K562 (cell line): Measurements from ENCODE around the gene KCNAB2. TPM values are rescaled to one million over a fixed set of nuclear protein-coding genes. Genes with fewer than 3 reads are reported as not detected.

Source experiments
- ATAC-seq: fragments of 200-7000 bp; cut with Tn5 transposase; 3 replicates; pipeline ENCODE4 v1.9.1; 2020; ENCODE audit warnings: moderate library complexity
- BruUV-seq: library from RNA; stranded (reverse); fragments of 400-500 nt; replicated peaks from 2 replicates; lab custom pipeline; 2021; lab: Mats Ljungman, UMichigan
- CTCF ChIA-PET: fragments of 300-600 bp; formaldehyde crosslinking; extraction: SDS; loops from one replicate; lab custom pipeline; 2021; ENCODE audit warnings: low intra/inter-chr PET ratio; lab: Yijun Ruan, JAX
- POLR2A ChIA-PET: fragments of 300-600, 350-650 bp; sonication (Branson Sonifier 250); formaldehyde crosslinking; extraction: SDS; loops from one replicate; lab custom pipeline; 2021; ENCODE audit warnings: antibody characterized with exemption, inconsistent platforms; lab: Yijun Ruan, JAX
- DNase-seq, 4 experiments: peaks; one replicate each; pipeline versions ENCODE4 v3.0.0 to v3.0.0-alpha.2; 2011 to 2018; ENCODE audit warnings: low spot score in 3 of 4, mixed read lengths in 3 of 4; ENCODE audit errors: extremely low read depth in 1 of 4
- FAIRE-seq: peaks from 2 replicates; lab custom pipeline; 2011; peaks lifted over from hg19 to GRCh38; lab: Jason Lieb, UNC
- H2AFZ ChIP-seq: 2 replicates; pipeline ENCODE4 v1.6.0; 2011; ENCODE audit warnings: low read depth, low read length, control low read depth, inconsistent platforms
- H3K27ac ChIP-seq: fragments of 200-600 bp; 3 replicates; pipeline ENCODE4 v1.8.0; 2011; ENCODE audit warnings: low read depth, mild to moderate bottlenecking, control low read depth, inconsistent platforms, low read length, moderate library complexity, mixed read lengths; ENCODE audit errors: extremely low read depth
- H3K27me3 ChIP-seq, 2 experiments: fragments of 300-600 bp in 1 of 2; 2 replicates in 1 of 2; 3 replicates in 1 of 2; pipeline versions ENCODE4 v1.6.0 to v1.8.0; 2011; ENCODE audit warnings: inconsistent platforms in 2 of 2, low read length in 2 of 2, mild to moderate bottlenecking in 1 of 2, mixed read lengths in 1 of 2, moderate library complexity in 1 of 2; ENCODE audit not compliant: control insufficient read depth in 2 of 2, insufficient read depth in 2 of 2
- H3K36me3 ChIP-seq: fragments of 300-600 bp; 3 replicates; pipeline ENCODE4 v1.8.0; 2011; ENCODE audit warnings: mild to moderate bottlenecking, low read length, inconsistent platforms; ENCODE audit not compliant: control insufficient read depth, insufficient read depth
- H3K4me1 ChIP-seq, 2 experiments: fragments of 200-600 bp in 1 of 2; replicated peaks in 1 of 2; 2 replicates in 1 of 2; 3 replicates in 1 of 2; pipeline versions ENCODE4 v1.5.1 to v1.8.0; 2011; ENCODE audit warnings: inconsistent platforms in 2 of 2, low read length in 2 of 2, mild to moderate bottlenecking in 1 of 2, mixed read lengths in 1 of 2, moderate library complexity in 1 of 2; ENCODE audit not compliant: control insufficient read depth in 2 of 2, insufficient read depth in 2 of 2
- H3K4me2 ChIP-seq: 2 replicates; pipeline ENCODE4 v1.6.1; 2011; ENCODE audit warnings: low read length, control low read depth, inconsistent platforms, mixed read lengths; ENCODE audit not compliant: insufficient read depth
- H3K4me3 ChIP-seq: fragments of 200-600 bp; sonication (generic), shearing (Covaris generic); 2 replicates; pipeline ENCODE4 v1.5.1; 2016; ENCODE audit warnings: control low read depth, inconsistent platforms
- H3K79me2 ChIP-seq: fragments of 200-600 bp; 3 replicates; pipeline ENCODE4 v1.8.0; 2011; ENCODE audit warnings: low read length, inconsistent platforms; ENCODE audit not compliant: control insufficient read depth, insufficient read depth
- H3K9ac ChIP-seq, 2 experiments: 2 replicates each; pipeline versions ENCODE4 v1.6.0 to v1.6.1; 2011; ENCODE audit warnings: low read depth in 2 of 2, low read length in 2 of 2, control low read depth in 1 of 2, inconsistent platforms in 1 of 2, mild to moderate bottlenecking in 1 of 2, mixed read lengths in 1 of 2; ENCODE audit not compliant: insufficient read depth in 1 of 2
- H3K9me1 ChIP-seq: one replicate; pipeline ENCODE4 v1.6.0; 2011; ENCODE audit warnings: inconsistent platforms, mild to moderate bottlenecking, low read length, moderate library complexity; ENCODE audit not compliant: control insufficient read depth, insufficient read depth
- H3K9me3 ChIP-seq: replicated peaks from 2 replicates; pipeline ENCODE4 v1.5.1; 2011; ENCODE audit warnings: low read depth, low read length, inconsistent platforms; ENCODE audit not compliant: control insufficient read depth, insufficient read depth
- H4K20me1 ChIP-seq: replicated peaks from 2 replicates; pipeline ENCODE4 v1.6.1; 2011; ENCODE audit warnings: low read length, inconsistent platforms, mixed read lengths; ENCODE audit not compliant: control insufficient read depth, insufficient read depth
- HCFC1 ChIP-seq: IDR thresholded peaks from 2 replicates; pipeline ENCODE4 v1.6.1; 2012; ENCODE audit warnings: low read depth, low read length, improper control_type of control experiment
- ZC3H8 ChIP-seq: fragments of 450-650 bp; IDR thresholded peaks from 2 replicates; pipeline ENCODE4 v1.6.1; 2017
- ZNF3 ChIP-seq: fragments of 250-450 bp; sonication (Bioruptor Pico); IDR thresholded peaks from 2 replicates; pipeline ENCODE4 v1.5.0; 2021; ENCODE audit warnings: mild to moderate bottlenecking, moderate library complexity
- WGBS: fragments of 100-300 bp; shearing (Covaris generic); methylation state at CpG from one replicate; pipeline ENCODE4 v1.1.6; 2016; ENCODE audit warnings: low coverage, mixed read lengths; ENCODE audit not compliant: insufficient coverage; ENCODE audit errors: missing lambda C conversion rate; 5-methylcytosine and 5-hydroxymethylcytosine counted together
- in situ Hi-C: fragments of 300-500 bp; cut with MboI; formaldehyde crosslinking; loops from 4 replicates; pipeline ENCODE4 v1.15.0; 2018; ENCODE audit warnings: inconsistent platforms, mixed read lengths
- intact Hi-C: fragments of 100-400 bp; cut with micrococcal nuclease; formaldehyde crosslinking; loops from 2 replicates; pipeline ENCODE4 v1.14.2; 2022
- polyA plus RNA-seq, 8 experiments: library from polyadenylated mRNA; depleted of rRNA in 4 of 8; stranded (reverse) in 5 of 8; unstranded in 3 of 8; fragments of >200 nt; fragmentation: Nextera tagmentation in 2 of 8; fragmentation: Illumina TruSeq in 1 of 8; extraction: Ambion mirVana in 2 of 8; extraction: Trizol in 1 of 8; gene quantifications; 2 replicates each; pipeline versions ENCODE4 v1.2.1 to v1.2.3, GENCODE V29; 2011 to 2014; ENCODE audit warnings: inconsistent platforms in 1 of 8, missing spikeins in 1 of 8
- total RNA-seq, 7 experiments: library from RNA; depleted of rRNA in 6 of 7; stranded (reverse); fragments of >200 nt in 6 of 7; fragmentation: Illumina TruSeq in 2 of 7; extraction: Trizol in 2 of 7; gene quantifications; 2 replicates each; pipeline versions ENCODE4 v1.2.1 to v1.2.3, GENCODE V29; 2011 to 2021; ENCODE audit warnings: low replicate concordance in 1 of 7
- TF ChIP-seq, protein P1 (sequence below): IDR thresholded peaks from 2 replicates; pipeline ENCODE4 v1.6.1; 2016; ENCODE audit warnings: missing genetic modification characterization, missing compliant biosample characterization
- TF ChIP-seq, protein P2 (sequence below): fragments of 450-650 bp; IDR thresholded peaks from 2 replicates; pipeline ENCODE4 v1.6.1; 2016
- TF ChIP-seq, protein P3 (sequence below): fragments of 450-650 bp; IDR thresholded peaks from 2 replicates; pipeline ENCODE4 v1.7.0; 2016; ENCODE audit warnings: borderline replicate concordance

KCNAB2 gene
- total and polyA plus RNA-seq, 9 of the 15 experiments (the other 6 are each of a cell fraction or from before 2014, with no cell fraction given) = 1.8 to 15.8 (median 7.1) TPM

DNA sequence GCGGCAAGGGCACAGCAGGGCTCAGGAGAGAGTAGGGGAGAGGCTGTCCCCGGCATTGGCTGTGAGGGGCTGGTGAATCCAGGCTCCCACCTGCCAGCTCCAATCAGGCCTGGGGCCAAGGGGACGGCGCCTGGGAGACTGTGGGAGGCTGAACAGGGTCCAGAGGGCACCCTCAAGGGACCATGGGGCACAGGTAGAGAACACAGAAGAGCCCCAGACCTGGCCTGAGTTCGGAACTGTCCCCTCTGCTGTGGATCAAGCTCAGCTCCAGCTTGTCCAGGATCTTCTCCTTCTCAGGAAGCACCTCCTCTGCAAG lies 67.0 kb downstream of the KCNAB2 start:
- DNase-seq (no peak), ATAC-seq (no peak), FAIRE-seq (no peak)
- Histone ChIP-seq H3K4me1 (peaks cover 0 to 13% of the 10 kb centered on the region in 2 experiments; a peak in 2 of 5 replicates), H3K27ac (no peak overlapping the region), H3K9ac (no peak overlapping the region), H3K4me3 (no peak overlapping the region), H4K20me1 (peaks cover 4% of the 10 kb centered on the region; the same call in 1 of the 2 replicates), H3K36me3 (no peaks in the 10 kb centered on the region), H2AFZ (no peak overlapping the region), H3K9me1 (no peaks in the 10 kb centered on the region), H3K4me2 (no peak overlapping the region), H3K27me3 (peaks cover 37 to 51% of the 10 kb centered on the region in 2 experiments), H3K79me2 (no peaks in the 10 kb centered on the region), H3K9me3 (no peaks in the 10 kb centered on the region)
- WGBS = 1% methylated on average over 5 of the region's 5 CpGs
- BruUV-seq = no TSS peak
- no peak for TF ChIP-seq ZC3H8
- TF ChIP-seq, protein P1, sequence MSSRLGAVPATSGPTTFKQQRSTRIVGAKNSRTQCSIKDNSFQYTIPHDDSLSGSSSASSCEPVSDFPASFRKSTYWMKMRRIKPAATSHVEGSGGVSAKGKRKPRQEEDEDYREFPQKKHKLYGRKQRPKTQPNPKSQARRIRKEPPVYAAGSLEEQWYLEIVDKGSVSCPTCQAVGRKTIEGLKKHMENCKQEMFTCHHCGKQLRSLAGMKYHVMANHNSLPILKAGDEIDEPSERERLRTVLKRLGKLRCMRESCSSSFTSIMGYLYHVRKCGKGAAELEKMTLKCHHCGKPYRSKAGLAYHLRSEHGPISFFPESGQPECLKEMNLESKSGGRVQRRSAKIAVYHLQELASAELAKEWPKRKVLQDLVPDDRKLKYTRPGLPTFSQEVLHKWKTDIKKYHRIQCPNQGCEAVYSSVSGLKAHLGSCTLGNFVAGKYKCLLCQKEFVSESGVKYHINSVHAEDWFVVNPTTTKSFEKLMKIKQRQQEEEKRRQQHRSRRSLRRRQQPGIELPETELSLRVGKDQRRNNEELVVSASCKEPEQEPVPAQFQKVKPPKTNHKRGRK (tag) = no peak
- intact Hi-C loops = no loop called here
- in situ Hi-C loops = no loop called here
- ChIA-PET CTCF (no interaction called here), POLR2A (interaction anchor here (0.6 to 1.9 kb wide), 6 partner anchors 8 to 134 kb away, joined by 3 to 7 read pairs (median 4); no protein-coding TSS in a partner anchor)

DNA sequence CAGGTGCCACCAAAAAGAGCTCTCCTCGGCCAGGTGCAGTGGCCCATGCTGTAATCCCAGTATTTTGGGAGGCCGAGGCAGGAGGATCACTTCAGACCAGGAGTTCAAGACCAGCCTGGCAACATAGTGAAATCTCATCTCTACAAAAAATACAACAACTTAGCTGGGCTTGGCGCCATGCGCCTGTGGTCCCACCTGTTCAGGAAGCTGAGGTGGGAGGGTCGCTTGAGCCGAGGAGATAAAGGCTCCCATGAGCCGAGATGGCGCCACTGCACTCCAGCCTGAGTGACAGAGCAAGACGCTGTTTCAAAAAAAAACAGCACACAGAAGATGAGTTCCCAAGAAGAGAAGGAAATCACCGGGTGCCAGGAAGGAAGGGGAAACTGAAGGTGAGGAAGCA lies 67.4 kb downstream of the KCNAB2 start:
- FAIRE-seq = no peak
- POLR2A ChIA-PET = interaction anchor here (0.7 to 2.0 kb wide), 5 partner anchors 11 to 134 kb away, joined by 3 to 7 read pairs (median 4); no protein-coding TSS in a partner anchor
- H3K27me3 ChIP-seq = peaks cover 37 to 51% of the 10 kb centered on the region in 2 experiments
- no peaks in the 10 kb centered on the region for H3K9me3 ChIP-seq
- H3K4me3 ChIP-seq = no peak overlapping the region
- no peak overlapping the region for H2AFZ ChIP-seq
- no peaks in the 10 kb centered on the region for H3K36me3 ChIP-seq
- no peak for DNase-seq
- no peaks in the 10 kb centered on the region for H3K9me1 ChIP-seq
- no peak overlapping the region for H3K27ac ChIP-seq
- H3K9ac ChIP-seq = no peak overlapping the region
- ATAC-seq = peak; percentile 20; the same call in 1 of the 3 replicates
- no peaks in the 10 kb centered on the region for H3K79me2 ChIP-seq
- 1% methylated on average over 10 of the region's 10 CpGs for WGBS
- no TSS peak for BruUV-seq
- in situ Hi-C loops (no loop called here), intact Hi-C loops (no loop called here)
- peaks cover 4% of the 10 kb centered on the region; the same call in 1 of the 2 replicates for H4K20me1 ChIP-seq
- no peak overlapping the region for H3K4me2 ChIP-seq
- CTCF ChIA-PET = no interaction called here
- peaks cover 0 to 13% of the 10 kb centered on the region in 2 experiments; a peak in 2 of 5 replicates for H3K4me1 ChIP-seq
- no peak for TF ChIP-seq HCFC1
- TF ChIP-seq, protein P2, sequence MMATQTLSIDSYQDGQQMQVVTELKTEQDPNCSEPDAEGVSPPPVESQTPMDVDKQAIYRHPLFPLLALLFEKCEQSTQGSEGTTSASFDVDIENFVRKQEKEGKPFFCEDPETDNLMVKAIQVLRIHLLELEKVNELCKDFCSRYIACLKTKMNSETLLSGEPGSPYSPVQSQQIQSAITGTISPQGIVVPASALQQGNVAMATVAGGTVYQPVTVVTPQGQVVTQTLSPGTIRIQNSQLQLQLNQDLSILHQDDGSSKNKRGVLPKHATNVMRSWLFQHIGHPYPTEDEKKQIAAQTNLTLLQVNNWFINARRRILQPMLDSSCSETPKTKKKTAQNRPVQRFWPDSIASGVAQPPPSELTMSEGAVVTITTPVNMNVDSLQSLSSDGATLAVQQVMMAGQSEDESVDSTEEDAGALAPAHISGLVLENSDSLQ = 0 out of 2 replicates have a peak, but pooled peaks have one; percentile 37
- TF ChIP-seq, protein P3, sequence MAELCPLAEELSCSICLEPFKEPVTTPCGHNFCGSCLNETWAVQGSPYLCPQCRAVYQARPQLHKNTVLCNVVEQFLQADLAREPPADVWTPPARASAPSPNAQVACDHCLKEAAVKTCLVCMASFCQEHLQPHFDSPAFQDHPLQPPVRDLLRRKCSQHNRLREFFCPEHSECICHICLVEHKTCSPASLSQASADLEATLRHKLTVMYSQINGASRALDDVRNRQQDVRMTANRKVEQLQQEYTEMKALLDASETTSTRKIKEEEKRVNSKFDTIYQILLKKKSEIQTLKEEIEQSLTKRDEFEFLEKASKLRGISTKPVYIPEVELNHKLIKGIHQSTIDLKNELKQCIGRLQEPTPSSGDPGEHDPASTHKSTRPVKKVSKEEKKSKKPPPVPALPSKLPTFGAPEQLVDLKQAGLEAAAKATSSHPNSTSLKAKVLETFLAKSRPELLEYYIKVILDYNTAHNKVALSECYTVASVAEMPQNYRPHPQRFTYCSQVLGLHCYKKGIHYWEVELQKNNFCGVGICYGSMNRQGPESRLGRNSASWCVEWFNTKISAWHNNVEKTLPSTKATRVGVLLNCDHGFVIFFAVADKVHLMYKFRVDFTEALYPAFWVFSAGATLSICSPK = no peak
- TF ChIP-seq ZNF3 (CRISPR knock-in tag) = no peak
